Fibroblast of gingiva (primary cell): ENCODE measurements around the gene CCDC86.
A peak's percentile ranks its signal among the peaks of the same experiment; 100 is the strongest.
"Not testable (repeated sequence)": the region's sequence is repeated elsewhere in the genome, so short reads cannot be mapped to it uniquely, and the experiment has no call there.

Experiments
- DNase-seq: peaks from one replicate; pipeline ENCODE4 v3.0.0-alpha.2; 2011; ENCODE audit warnings: low read depth

Gene CCDC86, protein sequence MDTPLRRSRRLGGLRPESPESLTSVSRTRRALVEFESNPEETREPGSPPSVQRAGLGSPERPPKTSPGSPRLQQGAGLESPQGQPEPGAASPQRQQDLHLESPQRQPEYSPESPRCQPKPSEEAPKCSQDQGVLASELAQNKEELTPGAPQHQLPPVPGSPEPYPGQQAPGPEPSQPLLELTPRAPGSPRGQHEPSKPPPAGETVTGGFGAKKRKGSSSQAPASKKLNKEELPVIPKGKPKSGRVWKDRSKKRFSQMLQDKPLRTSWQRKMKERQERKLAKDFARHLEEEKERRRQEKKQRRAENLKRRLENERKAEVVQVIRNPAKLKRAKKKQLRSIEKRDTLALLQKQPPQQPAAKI

DNA sequence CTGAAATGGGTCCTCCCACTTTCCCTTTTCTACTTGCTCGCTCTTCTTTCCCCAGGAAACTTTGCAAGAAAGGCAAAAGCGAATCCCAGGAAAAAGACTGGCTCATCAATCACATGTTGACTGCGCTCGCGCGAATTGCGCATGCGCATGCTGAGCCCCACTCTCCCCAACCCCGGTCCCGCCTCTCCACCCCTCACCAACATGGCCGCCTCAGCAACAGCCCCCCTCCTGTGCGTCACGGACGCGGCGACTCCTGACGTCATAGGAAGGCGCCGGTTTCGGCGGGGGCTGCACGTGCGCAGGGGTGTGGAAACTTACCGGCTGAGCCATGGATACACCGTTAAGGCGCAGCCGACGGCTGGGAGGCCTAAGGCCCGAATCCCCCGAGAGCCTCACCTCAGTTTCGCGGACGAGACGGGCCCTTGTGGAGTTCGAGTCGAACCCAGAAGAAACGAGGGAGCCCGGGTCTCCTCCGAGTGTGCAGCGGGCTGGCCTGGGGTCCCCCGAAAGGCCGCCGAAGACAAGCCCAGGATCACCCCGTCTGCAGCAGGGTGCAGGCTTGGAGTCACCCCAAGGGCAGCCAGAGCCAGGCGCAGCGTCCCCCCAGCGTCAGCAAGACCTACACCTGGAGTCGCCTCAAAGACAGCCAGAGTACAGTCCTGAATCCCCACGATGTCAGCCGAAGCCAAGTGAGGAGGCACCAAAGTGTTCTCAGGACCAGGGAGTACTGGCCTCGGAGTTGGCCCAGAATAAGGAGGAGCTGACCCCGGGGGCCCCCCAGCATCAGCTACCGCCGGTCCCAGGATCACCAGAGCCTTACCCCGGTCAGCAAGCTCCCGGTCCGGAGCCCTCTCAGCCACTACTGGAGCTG is at the start of gene CCDC86:
Gene CCDC86, plus strand, starts transcription at position 317 of the 871 bp plus-strand sequence. Its CDS starts 12 bp downstream, at position 329.
- peak; percentile 95 for DNase-seq

DNA sequence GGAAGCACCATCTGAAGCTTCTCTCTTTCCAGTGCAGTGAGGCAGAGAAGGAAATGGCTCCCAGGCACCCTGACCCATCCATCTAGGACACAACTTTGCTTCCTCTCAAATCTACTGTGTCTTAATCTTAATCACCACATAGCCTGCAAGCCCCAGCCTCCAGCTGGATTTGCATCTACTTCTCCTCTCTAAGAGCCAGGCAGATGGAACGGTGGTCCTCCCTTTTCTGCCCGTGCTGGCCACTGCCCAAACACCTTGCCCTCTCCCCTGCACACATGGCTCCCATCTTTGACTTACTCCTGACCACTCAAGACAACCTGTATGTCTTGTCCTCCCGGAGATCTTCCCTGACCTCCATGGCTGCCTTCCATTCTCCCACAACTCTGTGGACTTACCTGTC is 49.4 kb upstream of the CCDC86 start:
- DNase-seq, result no peak

DNA sequence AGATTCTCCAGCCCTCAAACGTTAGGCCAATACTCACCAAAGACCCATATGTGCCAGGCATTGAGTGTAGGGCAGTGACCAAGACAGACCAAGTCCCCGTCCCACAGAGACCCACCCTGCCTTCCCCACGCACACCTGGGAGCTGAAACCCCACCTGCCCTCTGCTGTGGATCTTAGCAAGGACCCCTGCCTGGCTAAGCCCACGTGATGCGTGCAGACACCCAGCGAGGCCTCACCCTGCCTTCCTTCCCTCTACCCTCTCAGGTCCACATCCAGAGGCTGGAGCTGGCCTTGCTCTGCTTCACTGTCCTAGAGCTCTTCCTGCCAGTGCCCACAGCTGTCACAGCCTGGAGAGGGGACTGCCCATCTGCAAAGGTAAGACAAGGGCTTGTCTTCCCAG is 46.6 kb upstream of the CCDC86 start:
- no peak for DNase-seq

DNA sequence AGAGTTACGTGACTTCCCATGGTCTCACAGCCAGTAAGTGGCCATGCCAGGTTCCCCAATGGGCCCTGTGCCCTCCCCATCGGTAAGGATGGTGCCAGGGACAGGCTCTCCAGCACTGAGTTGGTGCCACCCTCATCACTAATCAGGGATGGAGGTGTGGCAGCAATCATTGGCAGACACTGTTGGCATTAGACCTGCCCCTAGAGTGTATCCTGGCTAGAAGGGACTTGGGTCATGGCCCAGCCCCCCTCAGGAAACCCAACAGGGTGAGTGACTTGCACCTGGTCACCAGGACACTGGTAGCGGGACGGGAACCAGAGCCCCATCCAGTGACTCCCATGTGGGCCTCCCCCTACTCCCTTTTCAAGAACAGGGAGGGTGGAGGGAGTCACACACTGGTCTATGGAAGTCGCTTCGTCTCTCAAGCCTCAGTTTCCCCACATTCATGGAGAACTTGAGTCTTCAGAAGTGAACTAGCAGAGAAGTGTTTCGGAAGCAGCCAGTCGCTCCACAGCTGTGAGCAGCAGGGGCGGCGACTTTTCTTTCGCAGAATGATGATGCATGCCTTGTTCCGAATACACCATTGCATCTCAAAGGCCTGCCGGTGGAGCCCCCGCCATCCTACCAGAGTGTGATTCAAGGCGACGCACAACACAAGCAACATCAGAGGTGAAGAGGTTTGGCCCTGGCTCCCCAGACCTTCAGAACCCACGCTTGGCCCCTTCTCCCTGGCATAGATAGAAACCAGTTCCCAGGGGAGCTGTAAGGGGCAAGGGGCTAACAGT is 43.9 kb upstream of the CCDC86 start:
- no peak for DNase-seq

DNA sequence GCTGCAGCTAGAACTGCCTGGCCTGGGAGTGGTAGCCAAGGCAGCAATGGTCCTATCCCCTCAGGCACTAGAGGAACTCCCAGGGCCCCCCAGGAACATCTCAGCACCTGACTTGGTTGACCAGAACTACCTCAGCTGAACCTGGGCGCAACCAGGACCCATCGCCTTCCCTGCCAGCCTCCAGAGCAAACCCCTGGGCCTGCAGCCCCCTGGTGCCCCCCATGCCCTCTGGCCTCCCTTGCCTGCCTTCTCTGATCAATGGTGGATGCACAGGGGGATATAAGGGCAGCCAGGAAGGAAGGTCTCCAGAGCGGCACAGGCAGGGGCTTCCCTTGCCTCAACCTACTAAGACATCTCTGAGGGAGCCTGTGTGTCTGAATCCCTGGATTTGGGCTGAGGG is 43.3 kb upstream of the CCDC86 start:
- DNase-seq, result no peak

DNA sequence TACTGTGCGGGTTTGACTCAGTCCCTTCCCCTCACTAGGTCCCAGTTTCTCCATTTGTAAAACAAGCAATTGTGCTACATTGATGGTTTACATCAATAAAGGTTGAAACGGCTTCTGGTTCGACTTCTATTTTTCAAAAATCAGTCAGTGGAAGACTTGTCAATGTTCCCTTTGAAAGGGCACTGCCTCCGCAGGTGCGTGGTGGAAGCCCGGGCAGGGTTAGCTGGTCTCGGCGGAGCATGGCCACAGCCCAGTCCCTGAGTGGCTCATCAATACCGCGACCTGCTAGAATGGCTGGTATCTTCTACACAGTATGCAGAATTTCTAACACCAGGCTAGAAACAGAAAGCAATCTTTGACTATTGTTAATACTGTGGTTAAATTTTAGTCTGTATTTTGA is 40.7 kb upstream of the CCDC86 start:
- no peak for DNase-seq

DNA sequence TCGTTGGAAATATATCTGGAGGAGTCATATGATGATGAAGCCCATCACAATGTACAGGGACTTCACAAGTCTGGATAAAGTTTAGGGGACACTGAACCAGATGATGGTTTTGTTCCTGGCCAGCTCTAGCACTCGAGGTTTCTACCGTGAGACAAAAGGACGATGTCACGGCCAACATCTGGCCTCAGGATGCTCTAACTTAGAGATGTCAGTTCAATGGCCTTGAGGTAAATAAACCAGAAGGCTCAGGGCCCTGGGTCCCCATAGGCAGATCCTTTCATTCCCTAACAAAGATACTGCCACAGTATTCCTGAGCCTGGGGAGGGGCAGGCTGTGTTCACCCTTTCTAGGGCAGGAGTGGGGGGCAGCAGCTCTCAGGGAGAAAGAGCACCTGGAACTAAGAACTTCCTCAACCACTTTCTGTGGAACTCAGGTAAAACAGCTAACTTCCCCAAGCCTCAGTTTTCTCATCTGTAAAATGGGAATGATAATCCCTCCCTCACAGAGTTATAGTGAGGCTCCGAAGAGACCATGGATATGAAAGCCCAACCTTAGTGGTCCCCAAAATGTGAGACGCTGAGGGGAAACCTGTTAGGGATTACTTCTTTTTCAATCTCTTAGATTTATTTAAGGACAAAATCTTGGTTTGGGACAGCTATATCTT is 38.5 kb upstream of the CCDC86 start:
- no peak for DNase-seq

DNA sequence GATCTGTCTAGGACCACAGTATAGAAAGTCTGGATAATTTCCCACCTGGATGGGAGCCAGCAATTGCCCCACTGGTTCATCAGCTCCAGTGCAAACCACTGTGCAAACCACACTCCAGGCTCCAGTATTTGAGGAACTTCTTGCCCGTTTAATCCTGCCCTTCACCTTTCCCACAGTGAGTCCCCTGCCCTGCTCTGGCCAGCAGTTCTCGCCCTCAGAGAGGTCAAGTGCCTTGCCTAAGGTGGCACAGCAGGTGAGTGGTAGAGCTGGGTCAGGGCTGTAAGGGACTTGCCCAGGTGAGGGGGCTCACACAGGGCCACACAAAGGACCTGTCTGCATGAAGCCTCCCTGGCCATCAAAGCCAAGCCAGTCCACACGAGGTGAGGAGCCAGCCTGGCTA is 32.7 kb upstream of the CCDC86 start:
- no peak for DNase-seq

DNA sequence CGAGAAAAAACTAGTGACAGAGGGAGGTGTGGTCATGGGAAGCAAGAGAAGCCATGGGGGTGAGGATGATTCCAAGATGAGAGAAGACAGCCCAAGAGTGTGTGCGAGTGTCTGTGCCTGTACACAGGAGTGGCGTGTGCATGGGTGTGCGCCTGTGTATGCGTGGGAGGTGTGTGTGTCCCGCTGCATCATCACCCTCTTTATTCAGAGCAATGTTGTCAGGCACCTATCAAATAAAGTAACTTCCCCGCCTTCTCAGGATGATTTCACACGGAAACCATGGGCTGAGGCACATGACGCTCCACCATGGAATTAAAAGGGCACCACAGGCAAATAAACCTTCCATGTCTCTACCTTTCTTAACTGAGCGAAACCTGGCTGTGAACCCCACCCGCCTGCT is 32.2 kb upstream of the CCDC86 start:
- no peak for DNase-seq

DNA sequence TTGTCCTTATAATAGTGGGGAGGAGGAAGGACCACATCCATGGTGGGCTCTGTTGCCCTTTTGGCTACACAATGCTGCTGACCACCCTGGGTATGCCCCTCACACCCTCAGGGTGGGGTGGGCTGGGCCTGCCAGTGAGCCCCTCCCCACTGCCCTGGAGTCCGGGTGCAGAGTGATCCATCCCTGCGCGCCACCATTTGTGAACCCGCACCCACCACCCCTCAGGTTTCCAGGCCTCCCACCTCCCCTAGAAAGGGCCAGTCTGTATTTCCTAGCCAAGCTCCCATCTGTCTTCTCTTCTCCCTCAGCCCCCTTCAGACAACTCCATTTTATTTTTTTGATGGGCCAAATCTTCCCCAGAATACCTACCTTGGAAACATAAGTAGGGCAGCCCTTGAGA is 31.8 kb upstream of the CCDC86 start:
- DNase-seq, result no peak

DNA sequence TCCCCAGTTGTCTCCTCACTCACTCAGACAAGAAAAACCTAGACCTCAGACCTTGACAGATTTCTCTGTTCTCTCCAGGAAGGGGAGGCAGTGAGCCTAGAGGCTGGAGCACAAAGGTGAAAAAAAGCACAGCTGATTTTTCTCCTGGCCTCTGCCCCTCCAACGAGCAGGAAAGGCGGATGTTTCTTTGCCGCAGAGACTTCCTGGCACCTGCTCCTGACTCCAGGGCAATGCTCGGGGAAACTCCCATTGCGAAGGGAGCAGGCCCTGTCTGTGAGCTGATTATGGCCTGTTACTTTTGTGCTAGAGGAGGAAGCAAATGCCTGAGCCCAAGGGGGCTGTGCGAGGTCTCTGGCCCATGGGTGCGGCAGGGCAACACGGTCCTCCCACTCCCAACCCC is 31.3 kb upstream of the CCDC86 start:
- no peak for DNase-seq

DNA sequence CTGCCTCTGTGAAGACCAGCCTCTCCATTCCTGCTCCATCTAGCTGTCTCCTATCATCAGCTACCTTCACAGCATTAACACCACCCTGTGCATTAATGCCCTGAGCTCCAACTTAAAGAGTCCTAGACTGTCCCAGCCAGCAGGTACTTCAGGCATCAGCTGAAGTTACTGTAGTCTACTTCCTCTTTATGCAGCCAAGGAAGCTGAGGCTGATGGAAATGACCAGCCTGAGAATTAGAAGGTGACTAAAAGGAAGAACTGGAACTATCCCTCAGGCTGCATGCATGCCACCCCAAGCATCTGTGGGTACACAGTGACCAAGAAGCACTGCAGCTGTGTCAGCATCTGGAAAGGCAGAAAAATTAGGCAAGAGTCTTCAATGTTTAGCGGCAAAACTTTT is 28.6 kb upstream of the CCDC86 start:
- no peak for DNase-seq

DNA sequence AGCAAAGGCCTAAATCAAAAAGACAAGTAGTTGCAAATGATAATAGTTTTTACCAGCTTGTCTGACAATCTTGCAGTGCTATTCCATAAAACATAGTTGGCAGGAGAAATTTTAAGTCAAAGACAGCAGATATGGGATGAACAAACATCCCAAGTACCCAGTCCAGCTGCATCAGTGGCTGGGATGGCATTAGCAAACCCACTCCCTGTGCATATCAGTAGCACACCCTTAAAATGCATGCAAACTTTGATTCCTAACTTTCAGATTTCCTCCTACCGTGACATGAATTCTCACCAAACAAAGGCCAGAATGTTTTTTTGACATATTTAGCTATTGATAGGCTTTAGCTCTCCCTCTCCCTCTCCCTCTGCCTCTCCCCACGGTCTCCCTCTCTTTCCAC is 27.8 kb upstream of the CCDC86 start:
- no peak for DNase-seq

DNA sequence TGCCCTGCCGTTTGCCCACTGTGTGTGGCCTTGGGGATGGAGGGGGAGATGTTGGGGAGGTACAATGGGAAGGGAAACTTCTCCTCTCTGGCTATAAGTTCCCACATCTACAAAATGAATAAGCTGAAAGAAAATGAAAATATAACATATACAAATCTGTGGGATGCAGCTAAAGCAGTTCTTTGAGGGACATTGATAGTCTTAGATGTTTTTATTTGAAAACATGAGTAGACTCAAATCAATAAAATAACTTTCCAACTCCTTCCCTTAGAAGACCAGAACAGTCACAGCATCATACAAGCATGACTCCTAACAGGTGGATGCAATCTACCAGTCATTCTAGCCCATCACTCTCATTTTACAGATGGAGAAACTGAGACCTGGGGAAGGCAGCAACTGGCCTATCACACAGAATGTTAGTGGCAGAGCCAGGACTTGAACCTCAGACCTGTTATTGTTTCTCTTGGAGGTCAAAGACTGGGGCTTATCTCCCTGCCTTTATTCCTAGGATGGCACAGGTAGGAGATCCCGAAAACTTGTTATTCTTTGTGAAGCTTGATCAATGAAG is 25.2 kb upstream of the CCDC86 start:
- no peak for DNase-seq

DNA sequence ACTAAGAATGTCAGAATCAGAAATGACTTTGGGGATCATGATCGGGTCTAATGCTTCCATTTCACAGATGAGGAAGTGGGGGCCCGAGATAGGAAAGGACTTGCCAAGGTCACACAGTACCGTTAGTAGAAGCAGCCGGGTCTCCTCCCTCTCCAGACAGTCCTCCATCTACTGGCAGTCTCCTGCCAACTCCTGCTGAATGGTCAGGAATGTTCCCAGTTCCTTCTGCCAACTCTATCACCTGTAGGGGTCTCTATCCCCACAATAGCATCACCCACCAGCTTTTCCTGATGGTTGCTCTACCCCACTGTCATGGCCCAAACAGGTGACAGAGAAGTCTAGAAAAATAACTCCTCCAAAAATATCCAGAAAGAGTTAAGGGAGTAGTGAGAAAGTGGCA is 23.9 kb upstream of the CCDC86 start:
- no peak for DNase-seq

DNA sequence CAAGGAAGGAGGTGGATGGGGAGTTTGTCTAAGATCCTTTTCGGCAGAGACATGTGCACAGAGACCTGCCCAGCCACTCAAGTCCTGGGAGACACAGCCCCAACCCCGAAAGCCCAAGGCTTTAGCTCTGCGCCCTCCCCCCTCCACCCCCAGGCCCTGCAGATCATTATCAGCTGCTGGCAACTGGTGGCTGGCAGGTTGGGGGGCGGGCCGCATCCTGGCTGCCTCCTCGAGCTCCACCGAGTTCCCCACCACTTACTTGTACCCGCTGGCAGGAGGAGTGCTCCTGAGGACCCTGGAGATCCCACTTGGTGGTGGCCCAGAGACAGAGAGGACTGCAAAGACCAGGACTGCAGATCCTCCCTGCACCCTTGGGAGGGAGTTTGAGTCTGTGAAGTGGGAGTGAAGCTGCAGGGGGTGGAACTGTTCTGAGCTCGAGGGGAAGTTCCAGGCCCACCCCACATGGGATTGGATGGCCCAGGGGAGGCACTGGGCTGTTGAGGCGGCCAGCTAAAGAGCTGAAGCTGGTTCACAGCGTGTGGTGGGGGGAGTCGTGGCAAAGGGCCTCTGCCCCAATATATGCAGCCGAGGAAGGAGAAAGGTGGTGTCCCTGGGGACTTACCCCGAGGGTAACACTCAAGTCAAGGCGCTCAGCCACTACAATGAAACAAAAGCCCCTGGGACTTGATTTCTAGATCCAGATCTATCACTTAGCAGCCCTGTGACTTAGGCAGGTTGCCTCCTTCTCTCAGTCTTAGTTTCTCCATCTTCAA is 19.9 kb upstream of the CCDC86 start:
- no peak for DNase-seq

DNA sequence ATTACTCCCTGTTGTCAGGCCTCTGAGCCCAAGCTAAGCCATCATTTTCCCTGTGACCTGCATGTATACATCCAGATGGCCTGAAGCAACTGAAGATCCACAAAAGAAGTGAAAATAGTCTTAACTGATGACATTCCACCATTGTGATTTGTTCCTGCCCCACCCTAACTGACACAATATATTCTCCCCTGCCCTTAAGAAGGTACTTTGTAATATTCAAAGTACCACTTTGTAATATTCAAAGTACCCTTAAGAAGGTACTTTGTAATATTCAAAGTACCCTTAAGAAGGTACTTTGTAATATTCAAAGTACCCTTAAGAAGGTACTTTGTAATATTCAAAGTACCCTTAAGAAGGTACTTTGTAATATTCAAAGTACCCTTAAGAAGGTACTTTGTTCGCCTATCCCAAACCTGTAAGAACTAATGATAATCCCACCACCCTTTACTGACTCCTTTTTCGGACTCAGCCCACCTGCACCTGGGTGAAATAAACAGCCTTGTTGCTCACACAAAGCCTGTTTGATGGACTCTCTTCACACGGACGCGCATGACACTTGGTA is 18.1 kb upstream of the CCDC86 start:
- not testable (repeated sequence) for DNase-seq

DNA sequence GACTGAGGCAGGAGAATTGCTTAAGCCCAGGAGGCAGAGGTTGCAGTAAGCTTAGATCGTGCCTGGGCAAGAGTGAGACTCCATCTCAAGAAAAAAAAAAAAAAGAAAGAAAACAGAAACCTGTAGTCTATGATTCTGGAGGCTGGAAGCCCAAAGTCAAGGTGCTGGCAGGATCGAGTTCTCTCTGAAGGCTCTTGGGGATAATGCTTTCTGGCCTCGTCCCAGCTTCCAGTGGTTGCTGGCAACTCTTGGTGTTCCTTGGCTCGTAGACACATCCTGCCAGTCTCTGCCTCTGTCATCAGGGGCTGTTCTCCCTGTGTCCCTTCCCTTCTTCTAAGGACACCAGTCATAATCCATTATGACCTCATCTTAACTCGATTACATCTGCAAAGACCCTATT is 16.8 kb upstream of the CCDC86 start:
- DNase-seq, result no peak

DNA sequence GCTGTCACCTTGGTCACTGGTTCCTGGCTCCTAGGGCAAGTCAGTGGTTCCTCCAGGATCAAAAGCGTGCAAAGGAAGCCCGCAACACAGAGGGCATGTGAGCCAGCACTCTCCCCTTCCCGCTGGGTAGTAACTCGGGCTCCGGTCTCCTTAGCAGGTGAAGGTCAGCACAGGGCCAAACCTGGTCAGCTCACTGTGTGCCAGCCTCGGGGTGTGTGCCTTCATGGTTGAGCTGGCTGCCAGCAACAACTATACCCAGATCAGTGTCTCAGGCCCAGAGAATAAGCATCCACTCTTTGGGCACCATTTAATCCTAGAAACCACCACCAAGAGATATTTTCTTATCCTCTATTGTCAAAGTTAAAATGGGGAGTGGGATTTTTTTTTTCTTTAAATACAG is 16.1 kb upstream of the CCDC86 start:
- DNase-seq, result no peak

DNA sequence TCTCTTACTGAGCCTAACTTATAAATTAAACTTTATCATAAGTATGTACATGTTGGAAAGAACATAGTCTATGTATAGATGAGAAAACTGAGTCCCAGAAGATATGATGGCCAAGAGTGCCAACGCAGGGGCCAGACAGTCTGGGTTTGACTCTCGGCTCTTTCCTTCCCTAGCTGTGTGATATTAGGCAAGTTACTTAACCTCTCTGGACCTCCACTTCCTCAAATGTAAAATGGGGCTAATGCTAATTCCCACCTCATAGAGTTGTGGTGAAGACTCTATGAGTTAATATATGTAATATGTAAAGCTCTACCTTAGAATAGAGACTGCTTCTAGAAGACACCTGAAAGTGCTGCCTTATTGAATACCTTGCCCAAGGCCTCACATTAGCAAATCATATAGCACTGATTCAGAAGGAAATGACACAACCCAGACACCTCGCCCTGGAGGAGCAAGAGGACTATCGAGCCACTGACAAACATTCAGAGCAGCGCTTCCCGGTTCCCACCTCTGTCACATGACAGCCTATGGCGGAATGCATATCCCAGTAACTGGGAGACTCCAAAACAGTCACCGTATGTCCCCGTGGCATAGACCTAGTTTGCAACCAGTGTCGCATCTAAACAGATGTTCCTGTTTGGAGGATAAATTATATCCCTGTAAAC is 11.3 kb upstream of the CCDC86 start:
- DNase-seq, result no peak
